SK-N-SH (cell line): ENCODE data around the gene FAM163A. TPM values are rescaled to one million over a fixed set of nuclear protein-coding genes. Genes with fewer than 3 reads are reported as not detected.

Source experiments
- CTCF ChIA-PET: fragments of 300-600, 350-600 bp; formaldehyde crosslinking; extraction: SDS; loops from one replicate; lab custom pipeline; 2021; lab: Yijun Ruan, JAX
- POLR2A ChIA-PET: fragments of 350-600 bp; sonication (Branson Sonifier 250); formaldehyde crosslinking; extraction: SDS; loops from one replicate; lab custom pipeline; 2020; ENCODE audit warnings: antibody characterized with exemption, inconsistent platforms; lab: Yijun Ruan, JAX
- DNase-seq: peaks from one replicate; pipeline ENCODE4 v3.0.0; 2012
- H2AFZ ChIP-seq: fragments of 200-600 bp; sonication (generic); 2 replicates; pipeline ENCODE4 v1.8.1; 2016; ENCODE audit warnings: antibody characterized with exemption, mild to moderate bottlenecking, low read depth
- H3F3A ChIP-seq: fragments of 200-600 bp; sonication (generic); replicated peaks from 2 replicates; pipeline ENCODE3; 2016; ENCODE audit warnings: antibody characterized with exemption, mild to moderate bottlenecking; ENCODE audit not compliant: insufficient read depth
- H3K27ac ChIP-seq, 2 experiments: fragments of 200-500 bp in 1 of 2; fragments of 200-600 bp in 1 of 2; sonication (Bioruptor generic) in 1 of 2; sonication (generic), shearing (Covaris generic) in 1 of 2; 2 replicates each; pipeline versions ENCODE4 v1.5.1 to v1.6.1; 2014 to 2016; ENCODE audit warnings: low read depth in 2 of 2, inconsistent platforms in 1 of 2, low read length in 1 of 2, mild to moderate bottlenecking in 1 of 2, mixed read lengths in 1 of 2
- H3K27me3 ChIP-seq: fragments of 200-600 bp; sonication (generic), shearing (Covaris generic); 2 replicates; pipeline ENCODE4 v1.6.1; 2016; ENCODE audit warnings: mixed run types; ENCODE audit not compliant: insufficient read depth
- H3K36me3 ChIP-seq, 2 experiments: fragments of 200-500 bp in 1 of 2; fragments of 200-600 bp in 1 of 2; sonication (Bioruptor generic) in 1 of 2; sonication (generic) in 1 of 2; replicated peaks in 1 of 2; 2 replicates each; pipeline versions ENCODE3 to v1.5.1; 2014 to 2016; ENCODE audit warnings: low read length in 1 of 2, mild to moderate bottlenecking in 1 of 2; ENCODE audit not compliant: insufficient read depth in 2 of 2, control insufficient read depth in 1 of 2
- H3K4me1 ChIP-seq, 2 experiments: fragments of 200-500 bp in 1 of 2; fragments of 200-600 bp in 1 of 2; sonication (Bioruptor generic) in 1 of 2; sonication (generic), shearing (Covaris generic) in 1 of 2; 2 replicates each; pipeline versions ENCODE4 v1.5.1 to v1.6.1; 2014 to 2016; ENCODE audit warnings: low read depth in 1 of 2, low read length in 1 of 2, mixed run types in 1 of 2; ENCODE audit not compliant: insufficient read depth in 2 of 2, control insufficient read depth in 1 of 2
- H3K4me2 ChIP-seq: fragments of 200-600 bp; sonication (generic), shearing (Covaris generic); 2 replicates; pipeline ENCODE4 v1.6.1; 2017; ENCODE audit warnings: mixed run types
- H3K4me3 ChIP-seq, 2 experiments: fragments of 200-500 bp in 1 of 2; fragments of 200-600 bp in 1 of 2; sonication (Bioruptor generic) in 1 of 2; sonication (generic), shearing (Covaris generic) in 1 of 2; 2 replicates each; pipeline versions ENCODE4 v1.5.1 to v1.8.1; 2014 to 2016; ENCODE audit warnings: low read depth in 2 of 2, inconsistent platforms in 1 of 2, low read length in 1 of 2, mild to moderate bottlenecking in 1 of 2, mixed read lengths in 1 of 2, moderate library complexity in 1 of 2
- H3K79me2 ChIP-seq: fragments of 200-600 bp; sonication (generic); 2 replicates; pipeline ENCODE4 v1.8.1; 2017; ENCODE audit warnings: mild to moderate bottlenecking; ENCODE audit not compliant: insufficient read depth
- H3K9ac ChIP-seq: fragments of 200-600 bp; sonication (generic); 2 replicates; pipeline ENCODE4 v1.6.1; 2017; ENCODE audit warnings: mixed run types
- H3K9me2 ChIP-seq: fragments of 200-600 bp; sonication (generic); 2 replicates; pipeline ENCODE4 v1.6.1; 2017; ENCODE audit warnings: mixed run types
- H3K9me3 ChIP-seq: fragments of 200-600 bp; sonication (generic); 2 replicates; pipeline ENCODE4 v1.6.1; 2017; ENCODE audit warnings: mixed run types, mild to moderate bottlenecking, moderate library complexity
- H4K20me1 ChIP-seq: fragments of 200-600 bp; sonication (generic); 2 replicates; pipeline ENCODE4 v1.6.1; 2017; ENCODE audit warnings: mild to moderate bottlenecking, mixed run types; ENCODE audit not compliant: insufficient read depth
- CHD2 ChIP-seq: fragments of 150-350 bp; IDR thresholded peaks from 2 replicates; pipeline ENCODE4 v1.6.1; 2018; ENCODE audit warnings: low read length; ENCODE audit not compliant: partially characterized antibody
- ELF1 ChIP-seq: IDR thresholded peaks from 2 replicates; pipeline ENCODE4 v1.4.0; 2012
- FOXJ3 ChIP-seq: sonication (generic); formaldehyde crosslinking; IDR thresholded peaks from 2 replicates; pipeline ENCODE4 v1.5.1; 2020; ENCODE audit warnings: mild to moderate bottlenecking, missing genetic modification reagents
- GABPA ChIP-seq: IDR thresholded peaks from 2 replicates; pipeline ENCODE4 v1.4.0; 2012; ENCODE audit warnings: low read depth, mild to moderate bottlenecking
- GATA2 ChIP-seq: sonication (generic); formaldehyde crosslinking; IDR thresholded peaks from 2 replicates; pipeline ENCODE4 v1.5.0; 2020; ENCODE audit warnings: mild to moderate bottlenecking, missing genetic modification reagents
- IRF3 ChIP-seq: fragments of 150-350 bp; IDR thresholded peaks from 2 replicates; pipeline ENCODE4 v1.6.1; 2016; ENCODE audit warnings: mild to moderate bottlenecking, low read depth, low read length
- RCOR1 ChIP-seq: fragments of 150-350 bp; IDR thresholded peaks from 2 replicates; pipeline ENCODE4 v1.6.1; 2017; ENCODE audit warnings: antibody characterized with exemption, low read length
- RFX5 ChIP-seq: IDR thresholded peaks from 2 replicates; pipeline ENCODE4 v1.6.1; 2012; ENCODE audit warnings: mild to moderate bottlenecking, improper control_type of control experiment, low read length
- SMC3 ChIP-seq: IDR thresholded peaks from 2 replicates; pipeline ENCODE4 v1.6.1; 2012; ENCODE audit warnings: low read depth, low read length, improper control_type of control experiment
- TAF1 ChIP-seq: IDR thresholded peaks from 2 replicates; pipeline ENCODE4 v1.6.1; 2012; ENCODE audit warnings: low read depth, mild to moderate bottlenecking, low read length, moderate library complexity, borderline replicate concordance
- TCF12 ChIP-seq: IDR thresholded peaks from 2 replicates; pipeline ENCODE4 v1.4.0; 2012
- USF2 ChIP-seq: fragments of 150-350 bp; IDR thresholded peaks from 2 replicates; pipeline ENCODE4 v1.6.1; 2017; ENCODE audit warnings: antibody characterized with exemption, low read length, low read depth, borderline replicate concordance
- WGBS: methylation state at CpG from one replicate; pipeline ENCODE4 v1.1.6; 2017; ENCODE audit warnings: low lambda C conversion rate; 5-methylcytosine and 5-hydroxymethylcytosine counted together
- polyA plus RNA-seq, 3 experiments: library from polyadenylated mRNA; depleted of rRNA; stranded (reverse); fragments of >200 nt; gene quantifications; 2 replicates each; pipeline ENCODE4 v1.2.3, GENCODE V29; 2012

Gene FAM163A
- polyA plus RNA-seq, 1 of the 3 experiments (the other 2 are of a cell fraction), result 0.43 TPM

- DNase-seq, result no peak
- H3K9me3 ChIP-seq, result no peaks in the 10 kb centered on the region
- peak overlapping the region in 1 of 2 experiments; percentile 54; a peak in 1 of 4 replicates for H3K27ac ChIP-seq
- no peak for TF ChIP-seq CHD2
- no peak for TF ChIP-seq SMC3
- no peak for TF ChIP-seq GATA2
- TF ChIP-seq FOXJ3 (CRISPR knock-in tag), result no peak
- TF ChIP-seq RCOR1, result no peak
- TF ChIP-seq RFX5, result no peak
- TF ChIP-seq TCF12, result no peak
- TF ChIP-seq TAF1, result no peak
- TF ChIP-seq GABPA, result no peak
- no peak for TF ChIP-seq IRF3
- TF ChIP-seq ELF1, result no peak
- H4K20me1 ChIP-seq, result no peaks in the 10 kb centered on the region
- POLR2A ChIA-PET, result no interaction called here
- no peaks in the 10 kb centered on the region for H3K79me2 ChIP-seq
- H3F3A ChIP-seq, result no peaks in the 10 kb centered on the region
- H3K4me2 ChIP-seq, result no peak overlapping the region
- peaks cover 10% of the 10 kb centered on the region; the same call in 1 of the 2 replicates for H3K27me3 ChIP-seq
- H2AFZ ChIP-seq, result no peak overlapping the region
- CTCF ChIA-PET, result interaction anchor here (0.8 to 20.9 kb wide), 5 partner anchors 7 to 99 kb away, joined by 3 to 862 read pairs (median 87); no protein-coding TSS in a partner anchor
- 75% methylated on average over 5 of the region's 9 CpGs for WGBS
- peaks cover 0 to 55% of the 10 kb centered on the region in 2 experiments; a peak in 1 of 4 replicates for H3K4me1 ChIP-seq
- H3K36me3 ChIP-seq, result no peaks in the 10 kb centered on the region
- H3K4me3 ChIP-seq, result no peak overlapping the region
- no peaks in the 10 kb centered on the region for H3K9me2 ChIP-seq
- H3K9ac ChIP-seq, result no peak overlapping the region
Observed at GRCh38 chr1:179807291-179807690, 64.2 kb downstream of the FAM163A start.

GRCh38 chr1:179807691-179808485 lies 64.8 kb downstream of the FAM163A start:
- 75% methylated on average over 11 of the region's 11 CpGs for WGBS
- Histone ChIP-seq H3K4me2 (no peak overlapping the region), H3K9me3 (no peaks in the 10 kb centered on the region), H3K4me1 (peaks cover 0 to 51% of the 10 kb centered on the region in 2 experiments; a peak in 1 of 4 replicates), H3K79me2 (no peaks in the 10 kb centered on the region), H3K36me3 (no peaks in the 10 kb centered on the region), H3F3A (no peaks in the 10 kb centered on the region), H4K20me1 (no peaks in the 10 kb centered on the region), H3K4me3 (no peak overlapping the region), H3K9me2 (no peaks in the 10 kb centered on the region), H3K9ac (no peak overlapping the region), H2AFZ (no peak overlapping the region), H3K27me3 (peaks cover 10% of the 10 kb centered on the region; the same call in 1 of the 2 replicates)
- POLR2A ChIA-PET, result interaction anchor here (1.5 kb wide), 1 partner anchor 101 kb away, joined by 4 read pairs; no protein-coding TSS in a partner anchor
- DNase-seq, result no peak
- CTCF ChIA-PET, result interaction anchor here (0.8 to 20.9 kb wide), 5 partner anchors 11 to 100 kb away, joined by 3 to 862 read pairs (median 87); no protein-coding TSS in a partner anchor
- TF ChIP-seq USF2, result no peak
- TF ChIP-seq, all 33 proteins: peak for 0
- H3K27ac ChIP-seq, result peak overlapping the region in 1 of 2 experiments; percentile 54; a peak in 1 of 4 replicates
